IPS-18a (cell line): ENCODE measurements around the gene MYO3B.

Experiments used
- H3K27ac ChIP-seq: one replicate; pipeline ENCODE4 v1.5.1; 2013; ENCODE audit warnings: low read length
- H3K27me3 ChIP-seq: one replicate; pipeline ENCODE4 v1.6.1; 2013; ENCODE audit warnings: mild to moderate bottlenecking, low read length; ENCODE audit not compliant: control insufficient read depth, insufficient read depth
- H3K36me3 ChIP-seq: one replicate; pipeline ENCODE4 v1.6.1; 2013; ENCODE audit warnings: low read depth, low read length; ENCODE audit not compliant: control insufficient read depth
- H3K4me1 ChIP-seq: one replicate; pipeline ENCODE4 v1.6.1; 2013; ENCODE audit warnings: low read depth, low read length; ENCODE audit not compliant: control insufficient read depth
- H3K4me3 ChIP-seq: one replicate; pipeline ENCODE4 v1.5.1; 2013; ENCODE audit warnings: low read length
- H3K9ac ChIP-seq: one replicate; pipeline ENCODE4 v1.6.1; 2013; ENCODE audit warnings: mild to moderate bottlenecking, low read length, moderate library complexity
- H3K9me3 ChIP-seq: one replicate; pipeline ENCODE4 v1.6.1; 2013; ENCODE audit warnings: low read depth, low read length; ENCODE audit not compliant: control insufficient read depth

MYO3B gene

DNA sequence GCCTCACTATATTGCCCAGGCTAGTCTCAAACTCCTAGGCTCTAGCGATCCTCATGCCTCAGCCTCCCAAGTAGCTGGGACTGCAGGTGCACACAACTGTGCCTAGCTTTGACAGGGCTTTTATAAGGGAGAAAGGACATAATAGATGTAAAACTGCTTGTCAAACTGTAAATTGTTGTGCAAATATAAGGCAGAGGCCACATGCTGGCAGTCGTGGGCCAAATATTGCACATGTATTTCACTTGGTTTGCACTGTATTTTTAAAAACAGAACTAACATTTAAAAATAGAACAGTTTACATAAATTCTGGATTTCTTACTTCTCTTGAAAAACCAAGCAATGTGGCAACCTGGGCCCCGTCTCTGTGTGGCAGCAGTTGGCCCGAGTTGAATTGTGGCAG is 31.2 kb upstream of the MYO3B start:
- Histone ChIP-seq H3K36me3 (no peaks in the 10 kb centered on the region), H3K27me3 (no peaks in the 10 kb centered on the region), H3K4me3 (no peak overlapping the region), H3K4me1 (no peaks in the 10 kb centered on the region), H3K27ac (no peak overlapping the region), H3K9me3 (no peaks in the 10 kb centered on the region), H3K9ac (no peak overlapping the region)

GRCh38 chr2:170147576-170147975 is 30.4 kb upstream of the MYO3B start:
- no peaks in the 10 kb centered on the region for H3K4me1 ChIP-seq
- no peaks in the 10 kb centered on the region for H3K27me3 ChIP-seq
- H3K9ac ChIP-seq = no peak overlapping the region
- H3K27ac ChIP-seq = no peak overlapping the region
- H3K4me3 ChIP-seq = no peak overlapping the region
- H3K9me3 ChIP-seq = no peaks in the 10 kb centered on the region
- H3K36me3 ChIP-seq = no peaks in the 10 kb centered on the region

- H3K27ac ChIP-seq = no peak overlapping the region
- no peak overlapping the region for H3K4me3 ChIP-seq
- no peaks in the 10 kb centered on the region for H3K27me3 ChIP-seq
- no peaks in the 10 kb centered on the region for H3K4me1 ChIP-seq
- no peaks in the 10 kb centered on the region for H3K9me3 ChIP-seq
- H3K36me3 ChIP-seq = no peaks in the 10 kb centered on the region
- no peak overlapping the region for H3K9ac ChIP-seq
Measured at GRCh38 chr2:170148161-170148560, 29.8 kb upstream of the MYO3B start.

DNA sequence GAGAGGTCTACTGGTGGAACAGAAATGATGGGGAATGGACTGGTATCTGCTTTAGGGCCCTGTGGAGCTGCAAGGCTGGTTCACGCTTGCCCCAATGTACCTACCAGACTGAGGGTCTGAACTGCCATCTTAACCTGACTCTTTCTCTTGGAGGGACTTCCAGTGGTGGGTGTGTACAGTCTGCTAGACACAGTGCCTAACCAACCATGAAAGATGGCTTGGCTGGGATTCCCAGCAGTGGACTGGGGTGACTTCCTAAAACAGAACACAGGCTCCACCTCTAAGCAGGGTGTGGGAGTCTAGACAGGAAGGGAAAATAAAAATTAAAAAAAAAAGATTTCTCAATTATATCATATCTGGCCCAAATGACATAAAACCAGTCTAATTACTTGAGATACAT is 25.5 kb upstream of the MYO3B start:
- Histone ChIP-seq H3K9ac (no peak overlapping the region), H3K4me3 (no peak overlapping the region), H3K4me1 (peaks cover 16% of the 10 kb centered on the region), H3K27me3 (no peaks in the 10 kb centered on the region), H3K36me3 (no peaks in the 10 kb centered on the region), H3K9me3 (peaks cover 4% of the 10 kb centered on the region), H3K27ac (no peak overlapping the region)

GRCh38 chr2:170155022-170155722 is 22.8 kb upstream of the MYO3B start:
- H3K4me3 ChIP-seq = no peak overlapping the region
- no peaks in the 10 kb centered on the region for H3K36me3 ChIP-seq
- H3K9ac ChIP-seq = no peak overlapping the region
- no peak overlapping the region for H3K27ac ChIP-seq
- H3K4me1 ChIP-seq = peaks cover 16% of the 10 kb centered on the region
- peaks cover 4% of the 10 kb centered on the region for H3K9me3 ChIP-seq
- H3K27me3 ChIP-seq = no peaks in the 10 kb centered on the region

DNA sequence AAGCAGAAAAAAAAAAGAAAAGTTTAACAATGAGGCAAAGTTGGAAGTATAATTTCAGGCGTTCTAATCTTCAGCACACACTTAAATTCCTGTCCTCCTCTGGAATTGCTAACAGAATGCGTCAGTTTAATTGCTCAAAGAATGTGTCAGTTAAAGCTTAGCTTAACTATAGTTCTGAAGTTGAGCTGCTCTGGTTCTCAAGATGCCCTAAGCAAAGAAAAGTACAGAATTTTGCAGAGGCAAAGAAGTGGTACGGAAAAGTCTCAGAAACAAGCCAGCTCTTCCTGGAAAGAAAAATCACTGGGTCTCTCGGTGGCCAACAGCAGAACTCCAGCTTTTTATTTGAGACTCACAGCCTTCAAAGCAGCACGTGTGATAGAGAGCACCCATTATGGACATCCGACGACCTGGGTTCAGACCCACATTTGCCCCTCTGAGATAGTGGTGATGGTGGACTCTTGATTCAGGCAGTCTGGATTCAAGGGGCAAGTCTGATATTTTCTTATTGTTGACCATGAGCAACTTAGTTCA is 22.2 kb upstream of the MYO3B start:
- H3K27me3 ChIP-seq = no peaks in the 10 kb centered on the region
- no peak overlapping the region for H3K9ac ChIP-seq
- H3K4me1 ChIP-seq = peaks cover 16% of the 10 kb centered on the region
- peaks cover 4% of the 10 kb centered on the region for H3K9me3 ChIP-seq
- H3K36me3 ChIP-seq = no peaks in the 10 kb centered on the region
- H3K4me3 ChIP-seq = no peak overlapping the region
- no peak overlapping the region for H3K27ac ChIP-seq

- Histone ChIP-seq H3K4me1 (peaks cover 16% of the 10 kb centered on the region), H3K27me3 (no peaks in the 10 kb centered on the region), H3K27ac (no peak overlapping the region), H3K9ac (no peak overlapping the region), H3K4me3 (no peak overlapping the region), H3K9me3 (peaks cover 4% of the 10 kb centered on the region), H3K36me3 (no peaks in the 10 kb centered on the region)
Measured at GRCh38 chr2:170156592-170156991, 21.4 kb upstream of the MYO3B start.

DNA sequence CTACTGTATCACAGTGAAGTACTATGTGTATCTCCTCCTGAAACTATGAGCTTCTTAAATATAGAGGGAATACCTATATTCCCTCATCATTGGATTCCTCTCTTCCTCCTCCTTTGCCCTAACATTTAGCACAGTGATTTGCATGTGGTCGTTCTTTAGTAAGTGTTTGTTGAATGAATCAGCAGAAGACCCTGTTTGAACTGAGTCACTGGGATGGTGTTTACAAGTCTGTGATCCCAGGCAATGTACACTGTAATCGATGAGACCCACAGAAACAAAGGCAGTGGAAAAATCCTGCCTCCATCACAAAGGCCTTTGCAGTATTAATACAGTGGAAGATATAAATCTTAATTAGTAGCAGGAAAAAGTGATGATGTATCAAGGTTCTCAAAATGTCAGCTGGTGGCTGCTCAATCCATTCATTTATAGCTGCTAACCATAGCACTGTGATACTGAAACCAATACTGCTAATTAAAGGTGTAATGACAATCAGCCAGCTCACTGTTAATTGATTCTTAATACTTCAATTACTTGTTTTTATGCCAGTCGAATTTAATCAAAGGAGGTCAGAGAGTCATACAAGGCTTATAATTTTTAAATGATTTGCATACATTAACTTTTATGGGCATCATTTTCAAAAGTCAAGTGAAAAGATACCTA is 20.8 kb upstream of the MYO3B start:
- no peak overlapping the region for H3K9ac ChIP-seq
- peaks cover 16% of the 10 kb centered on the region for H3K4me1 ChIP-seq
- H3K27ac ChIP-seq = no peak overlapping the region
- peaks cover 4% of the 10 kb centered on the region for H3K9me3 ChIP-seq
- no peak overlapping the region for H3K4me3 ChIP-seq
- H3K27me3 ChIP-seq = no peaks in the 10 kb centered on the region
- no peaks in the 10 kb centered on the region for H3K36me3 ChIP-seq

GRCh38 chr2:170159060-170159459 is 18.9 kb upstream of the MYO3B start:
- no peaks in the 10 kb centered on the region for H3K27me3 ChIP-seq

DNA sequence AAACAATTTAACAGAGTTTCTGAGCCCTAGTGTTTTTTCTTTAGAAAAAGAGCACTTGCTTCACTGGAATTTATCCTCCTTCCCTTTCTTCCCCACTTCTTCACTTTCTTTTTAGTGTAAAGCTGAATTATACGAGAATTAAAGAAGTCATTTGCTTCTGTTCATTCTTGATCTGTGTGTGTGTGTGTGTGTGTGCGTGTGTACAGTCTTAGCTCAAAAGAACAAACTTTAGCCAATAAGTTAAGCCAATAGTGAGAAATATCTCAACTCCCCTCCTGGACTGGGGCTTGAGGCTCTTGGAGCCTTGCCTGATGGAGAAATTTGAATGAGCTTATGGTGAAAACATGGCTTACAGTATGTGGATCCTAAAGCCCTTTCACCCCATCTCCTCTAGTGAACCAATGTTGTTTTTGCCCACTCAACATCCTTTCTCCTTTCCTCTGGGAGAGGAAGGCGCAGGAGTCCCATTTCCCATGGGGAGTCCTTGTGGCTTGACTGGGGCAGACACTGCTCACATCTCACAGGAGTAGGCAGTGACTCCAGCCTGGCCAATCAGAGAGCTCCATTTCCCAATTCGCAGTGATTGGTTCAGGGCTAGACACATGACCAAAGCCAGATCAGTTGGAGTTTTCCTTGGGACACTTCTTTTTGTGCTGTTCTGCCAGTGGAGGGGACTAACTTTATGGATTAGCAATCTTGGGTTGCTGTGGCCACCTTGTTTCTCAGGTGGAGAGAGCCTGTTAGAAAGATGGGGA is 16.3 kb upstream of the MYO3B start:
- Histone ChIP-seq H3K4me1 (no peaks in the 10 kb centered on the region), H3K36me3 (no peaks in the 10 kb centered on the region), H3K27me3 (no peaks in the 10 kb centered on the region), H3K9ac (no peak overlapping the region), H3K9me3 (no peaks in the 10 kb centered on the region), H3K4me3 (no peak overlapping the region), H3K27ac (no peak overlapping the region)

More at GRCh38 chr2:170159060-170159459, 18.9 kb upstream of the MYO3B start:
- H3K36me3 ChIP-seq = no peaks in the 10 kb centered on the region
- H3K4me3 ChIP-seq = no peak overlapping the region
- no peak overlapping the region for H3K27ac ChIP-seq
- no peaks in the 10 kb centered on the region for H3K9me3 ChIP-seq
- H3K4me1 ChIP-seq = peaks cover 16% of the 10 kb centered on the region
- no peak overlapping the region for H3K9ac ChIP-seq

GRCh38 chr2:170162271-170162632 is 15.7 kb upstream of the MYO3B start:
- Histone ChIP-seq H3K36me3 (no peaks in the 10 kb centered on the region), H3K9me3 (no peaks in the 10 kb centered on the region), H3K27ac (no peak overlapping the region), H3K4me1 (no peaks in the 10 kb centered on the region), H3K9ac (no peak overlapping the region), H3K27me3 (no peaks in the 10 kb centered on the region), H3K4me3 (no peak overlapping the region)
